HG02678 (cell line): ENCODE results near the gene EIF3A.
"Not testable (repeated sequence)": the region's sequence is repeated elsewhere in the genome, so short reads cannot be mapped to it uniquely, and the experiment has no call there.

Experiments used
- ATAC-seq: cut with Tn5 transposase; IDR thresholded peaks from one replicate; pipeline ENCODE4 v1.9.1; 2021; ENCODE audit warnings: mild to moderate bottlenecking, moderate library complexity; ENCODE audit not compliant: unreplicated experiment

Gene EIF3A

GRCh38 chr10:119080521-119081259 is at the start of gene EIF3A:
Gene EIF3A, minus strand, starts transcription at chr10:119080817. Its CDS starts 141 bp downstream, at chr10:119080676.
- peak; percentile 83 for ATAC-seq

- no peak for ATAC-seq
Measured at GRCh38 chr10:119129721-119130120, 49.1 kb upstream of the EIF3A start.

DNA sequence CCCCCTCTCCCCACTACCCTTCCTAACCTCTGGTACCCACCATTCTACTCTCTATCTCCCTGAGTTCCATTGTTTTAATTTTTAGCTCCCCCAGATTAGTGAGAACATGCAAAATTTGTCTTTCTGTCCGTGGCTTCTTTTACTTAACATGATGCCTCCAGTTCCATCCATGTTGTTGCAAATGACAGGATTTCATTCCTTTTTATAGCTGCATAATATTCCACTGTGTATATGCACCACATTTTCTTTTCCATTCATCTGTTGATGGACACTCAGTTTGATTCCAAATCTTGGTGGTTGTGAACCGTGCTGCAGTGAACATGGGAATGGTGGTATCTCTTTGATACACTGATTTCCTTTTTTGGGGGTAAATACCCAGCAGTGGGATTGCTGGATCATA is 45.3 kb upstream of the EIF3A start:
- no peak for ATAC-seq

GRCh38 chr10:119120875-119121274 is 40.3 kb upstream of the EIF3A start:
- no peak for ATAC-seq

DNA sequence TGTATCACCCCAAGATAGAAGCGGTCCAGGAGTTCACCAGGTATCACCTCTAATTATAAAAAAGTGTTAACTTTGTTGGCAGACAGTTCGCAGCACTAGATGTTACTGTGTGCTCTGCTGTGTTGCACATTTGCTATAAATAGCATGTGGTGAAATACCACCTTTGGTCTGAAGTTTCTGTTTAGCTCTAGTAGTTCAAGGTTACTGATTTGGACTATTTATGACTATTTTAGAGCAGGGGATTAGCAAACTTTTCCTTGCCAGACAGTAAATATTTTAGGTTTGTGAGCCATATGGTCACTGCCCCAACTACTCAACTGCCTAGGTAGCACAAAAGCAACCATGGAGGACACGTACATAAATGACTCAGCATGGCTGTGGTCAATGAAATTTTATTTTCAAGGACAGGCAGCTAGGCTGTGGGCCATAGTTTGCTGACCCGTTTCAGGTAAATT is 39.8 kb upstream of the EIF3A start:
- ATAC-seq, result peak; percentile 87

DNA sequence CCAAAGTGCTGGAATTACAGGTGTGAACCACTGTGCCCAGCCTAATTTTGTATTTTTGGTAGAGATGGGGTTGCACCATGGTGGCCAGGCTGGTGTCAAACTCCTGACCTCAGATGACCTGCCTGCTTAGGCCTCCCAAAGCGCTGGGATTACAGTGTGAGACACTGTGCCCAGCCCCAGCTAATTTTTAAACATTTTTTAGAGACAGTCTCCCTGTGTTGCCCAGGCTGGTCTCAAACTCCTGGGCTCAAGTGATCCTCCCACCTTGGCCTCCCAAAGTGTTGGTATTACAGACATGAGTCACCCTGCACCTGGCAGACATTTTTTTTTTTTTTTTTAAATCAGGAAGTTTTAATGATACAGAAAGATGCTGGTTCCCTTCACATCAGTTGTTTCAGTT is 38.8 kb upstream of the EIF3A start:
- ATAC-seq, result no peak

GRCh38 chr10:119118231-119118630 is 37.6 kb upstream of the EIF3A start:
- no peak for ATAC-seq

DNA sequence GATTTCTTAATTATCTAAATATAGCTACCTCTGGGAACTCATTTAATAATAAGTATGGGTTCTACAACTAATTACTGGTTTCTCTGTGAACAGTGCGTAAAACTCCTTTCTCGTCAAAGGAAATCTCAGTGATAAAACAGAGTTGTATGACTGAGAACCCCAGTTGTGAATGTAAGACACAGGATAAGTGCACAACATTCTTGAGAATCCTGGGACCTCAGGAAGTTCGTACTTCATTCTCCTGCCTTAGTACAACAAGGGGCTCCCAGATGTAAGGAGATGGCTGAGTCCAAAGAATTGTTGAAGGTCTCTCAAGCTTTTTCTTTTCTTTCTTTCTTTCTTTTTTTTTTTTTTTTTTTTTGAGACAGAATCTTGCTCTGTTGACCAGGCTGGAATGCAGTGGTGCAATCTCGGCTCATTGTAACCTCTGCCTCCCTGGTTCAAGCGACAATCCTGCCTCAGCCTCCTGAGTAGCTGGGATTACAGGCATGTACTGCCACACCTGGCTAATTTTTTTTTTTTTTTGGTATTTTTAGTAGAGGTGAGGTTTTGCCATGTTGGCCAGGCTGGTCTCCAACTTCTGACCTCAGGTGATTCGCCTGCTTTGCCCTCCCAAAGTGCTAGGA is 35.8 kb upstream of the EIF3A start:
- no peak for ATAC-seq

DNA sequence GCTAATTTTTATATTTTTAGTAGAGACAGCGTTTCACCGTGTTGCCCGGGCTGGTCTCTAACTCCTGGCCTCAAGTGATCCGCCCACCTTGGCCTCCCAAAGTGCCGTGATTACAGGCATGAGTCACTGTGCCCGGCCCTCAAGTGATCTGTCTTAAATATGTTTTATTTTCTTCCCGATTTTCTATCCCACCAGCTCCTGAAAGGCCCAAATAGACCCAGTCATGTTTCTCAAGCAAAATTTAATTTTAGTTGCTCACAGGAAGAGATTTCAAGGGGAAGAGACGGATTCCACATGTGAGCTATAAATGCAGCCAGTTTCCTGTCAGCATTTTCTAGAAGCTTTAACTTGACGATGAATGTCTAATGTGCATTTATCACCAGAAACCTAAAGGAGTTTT is 35.3 kb upstream of the EIF3A start:
- ATAC-seq, result no peak

DNA sequence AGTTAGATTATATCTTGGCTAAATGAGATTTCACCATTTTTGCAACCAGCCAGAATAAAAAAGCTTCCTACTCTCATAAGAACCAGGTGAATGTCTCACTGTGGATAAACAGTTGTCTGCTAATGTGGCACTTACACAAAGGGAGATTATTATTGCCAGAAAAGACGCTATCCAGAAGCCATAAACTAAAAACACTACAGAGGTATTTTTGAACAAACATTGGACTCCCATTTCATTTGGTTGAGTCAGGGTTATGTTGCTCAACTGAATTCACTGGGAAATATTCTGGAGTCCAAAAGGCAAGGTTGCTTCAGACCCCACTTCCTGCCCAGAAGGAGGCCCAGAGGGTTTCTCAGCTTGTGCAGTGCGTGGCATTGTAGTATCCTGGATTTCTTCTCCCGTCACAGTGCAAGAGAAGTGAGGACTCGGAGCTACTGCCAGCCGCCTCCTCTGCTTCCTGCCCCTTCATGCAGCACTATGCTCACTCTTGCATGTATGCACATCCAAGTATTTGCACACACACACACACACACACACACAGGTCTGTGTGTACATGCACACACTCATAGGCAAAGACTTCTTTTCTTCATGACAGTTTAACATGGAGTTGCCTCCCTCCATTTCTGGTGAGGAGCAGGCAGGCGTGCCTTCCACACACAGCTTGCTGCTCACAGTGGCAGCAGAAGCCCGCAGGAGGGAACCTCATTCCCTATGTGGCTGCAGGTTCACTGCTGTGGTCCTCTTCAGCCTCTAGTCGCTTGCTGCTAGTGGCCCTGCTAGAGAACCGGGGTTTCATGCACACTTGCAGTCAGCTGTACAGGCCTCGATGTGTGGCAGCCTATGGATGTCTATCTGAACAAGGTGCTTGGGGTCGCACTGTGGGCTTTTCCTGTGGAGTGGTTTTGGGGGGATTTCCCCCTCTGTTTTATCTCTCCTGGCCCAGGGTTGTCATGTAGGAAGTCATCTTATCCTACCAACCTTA is 33.4 kb upstream of the EIF3A start:
- no peak for ATAC-seq

GRCh38 chr10:119112056-119112455 is 31.4 kb upstream of the EIF3A start:
- no peak for ATAC-seq

- ATAC-seq, result not testable (repeated sequence)
Measured at GRCh38 chr10:119107771-119108170, 27.2 kb upstream of the EIF3A start.

GRCh38 chr10:119107106-119107505 is 26.5 kb upstream of the EIF3A start:
- not testable (repeated sequence) for ATAC-seq

DNA sequence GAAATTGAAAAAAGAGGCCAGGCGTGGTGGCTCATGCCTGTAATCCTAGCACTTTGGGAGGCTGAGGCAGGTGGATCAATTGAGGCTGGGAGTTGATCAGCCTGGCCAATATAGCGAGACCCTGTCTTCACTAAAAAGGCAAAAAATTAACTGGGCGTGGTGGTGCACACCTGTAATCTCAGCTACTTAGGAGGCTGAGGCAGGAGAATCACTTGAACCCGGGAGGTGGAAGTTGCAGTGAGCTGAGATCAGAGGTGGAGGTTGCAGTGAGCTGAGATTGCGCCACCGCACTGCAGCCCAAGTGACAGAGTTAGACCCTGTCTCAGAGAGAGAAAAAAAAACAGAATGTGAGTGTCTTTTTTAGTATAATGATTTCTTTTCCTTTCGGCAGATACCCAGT is 25.3 kb upstream of the EIF3A start:
- ATAC-seq, result not testable (repeated sequence)

DNA sequence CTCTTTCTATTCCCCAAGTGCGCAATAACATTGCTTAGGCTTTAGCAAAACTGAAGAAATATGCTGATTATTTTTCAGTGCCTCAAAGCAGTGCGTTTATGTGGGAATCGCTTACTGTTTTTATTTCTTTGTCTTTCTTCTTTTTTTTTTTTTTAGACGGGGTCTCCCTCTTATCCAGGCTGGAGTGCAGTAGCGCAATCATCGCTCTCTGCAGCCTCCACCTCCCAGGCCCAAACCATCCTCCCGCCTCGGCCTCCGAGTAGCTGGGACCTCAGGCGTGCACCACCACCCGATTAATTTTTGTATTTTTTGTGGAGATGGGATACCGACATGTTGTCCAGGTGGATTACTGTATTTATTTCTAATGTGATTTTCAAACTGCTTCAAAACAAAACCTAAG is 24.5 kb upstream of the EIF3A start:
- no peak for ATAC-seq

- no peak for ATAC-seq
Measured at GRCh38 chr10:119104654-119105015, 24.0 kb upstream of the EIF3A start.

GRCh38 chr10:119103903-119104653 is 23.5 kb upstream of the EIF3A start, which contains the start of gene DENND10:
Gene DENND10, plus strand, starts transcription at chr10:119104113. Its CDS starts 30 bp downstream, at chr10:119104143.
- ATAC-seq, result peak; percentile 87

GRCh38 chr10:119103241-119103902 is 22.8 kb upstream of the EIF3A start:
- no peak for ATAC-seq

DNA sequence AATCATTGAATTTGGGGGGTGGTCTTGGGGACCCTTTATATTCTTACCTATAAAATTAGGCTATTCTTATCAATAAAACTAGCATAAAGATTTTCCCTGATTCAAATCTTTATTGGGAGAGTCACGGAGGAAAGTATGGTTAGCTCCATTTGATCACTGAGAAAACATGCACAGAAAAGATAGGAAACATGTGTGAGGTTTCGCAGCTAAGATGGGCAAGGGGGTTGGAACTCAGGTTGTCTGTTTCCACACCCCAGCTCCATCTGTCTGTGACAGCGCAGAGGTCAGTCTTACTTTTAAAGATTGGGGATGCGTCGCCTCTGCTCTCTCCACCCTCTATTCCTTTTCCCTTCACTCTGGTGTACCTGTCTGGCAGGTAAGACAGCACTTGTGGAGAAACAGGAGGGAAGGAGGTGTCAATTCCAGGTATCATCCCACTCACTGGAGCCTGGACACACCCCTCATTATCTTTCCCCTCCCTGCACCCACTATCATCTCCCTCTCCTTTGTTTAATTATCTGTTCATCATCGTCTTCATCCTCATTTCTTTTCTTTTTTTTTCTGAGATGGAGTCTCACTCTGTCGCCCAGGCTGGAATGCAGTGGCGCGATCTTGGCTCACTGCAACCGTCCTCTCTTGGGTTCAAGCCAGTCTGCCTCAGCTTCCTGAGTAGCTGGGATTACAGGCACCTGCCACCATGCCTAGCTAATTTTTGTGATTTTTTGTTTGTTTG is 20.9 kb upstream of the EIF3A start:
- ATAC-seq, result no peak
